ENCODE data around the gene MGST2. TPM values are rescaled to one million over a fixed set of nuclear protein-coding genes. Genes with fewer than 3 reads are reported as not detected.

Gene MGST2
- total RNA-seq, 2 donors from 2014 or later: 24.3 to 35.5 TPM

GRCh38 chr4:139643042-139643895 lies 22.4 kb upstream of the MGST2 start:
- Histone ChIP-seq H3K27me3 (replicated peaks; ENCODE audit: insufficient read depth) (no peaks in the 10 kb centered on the region), H3K4me3 (no peak overlapping the region), H3K36me3 (no peaks in the 10 kb centered on the region), H3K27ac (no peak overlapping the region), H3K9me3 (no peaks in the 10 kb centered on the region), H3K4me1 (ENCODE audit: control insufficient read depth in 1 of 2, low read depth in 2 of 2) (no peaks in the 10 kb centered on the region)
- ATAC-seq (ENCODE audit: insufficient number of reproducible peaks, low FRiP score, low read depth) (no peak), DNase-seq (ENCODE audit: low spot score) (no peak)
- TF ChIP-seq, protein P1, sequence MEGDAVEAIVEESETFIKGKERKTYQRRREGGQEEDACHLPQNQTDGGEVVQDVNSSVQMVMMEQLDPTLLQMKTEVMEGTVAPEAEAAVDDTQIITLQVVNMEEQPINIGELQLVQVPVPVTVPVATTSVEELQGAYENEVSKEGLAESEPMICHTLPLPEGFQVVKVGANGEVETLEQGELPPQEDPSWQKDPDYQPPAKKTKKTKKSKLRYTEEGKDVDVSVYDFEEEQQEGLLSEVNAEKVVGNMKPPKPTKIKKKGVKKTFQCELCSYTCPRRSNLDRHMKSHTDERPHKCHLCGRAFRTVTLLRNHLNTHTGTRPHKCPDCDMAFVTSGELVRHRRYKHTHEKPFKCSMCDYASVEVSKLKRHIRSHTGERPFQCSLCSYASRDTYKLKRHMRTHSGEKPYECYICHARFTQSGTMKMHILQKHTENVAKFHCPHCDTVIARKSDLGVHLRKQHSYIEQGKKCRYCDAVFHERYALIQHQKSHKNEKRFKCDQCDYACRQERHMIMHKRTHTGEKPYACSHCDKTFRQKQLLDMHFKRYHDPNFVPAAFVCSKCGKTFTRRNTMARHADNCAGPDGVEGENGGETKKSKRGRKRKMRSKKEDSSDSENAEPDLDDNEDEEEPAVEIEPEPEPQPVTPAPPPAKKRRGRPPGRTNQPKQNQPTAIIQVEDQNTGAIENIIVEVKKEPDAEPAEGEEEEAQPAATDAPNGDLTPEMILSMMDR (IDR thresholded peaks at IDR 0.05): no peak

- H3K27ac ChIP-seq: no peak overlapping the region
- H3K27me3 ChIP-seq (replicated peaks; ENCODE audit: insufficient read depth): no peaks in the 10 kb centered on the region
- no peak for ATAC-seq (ENCODE audit: insufficient number of reproducible peaks, low FRiP score, low read depth)
- H3K36me3 ChIP-seq: no peaks in the 10 kb centered on the region
- no peaks in the 10 kb centered on the region for H3K4me1 ChIP-seq (ENCODE audit: control insufficient read depth in 1 of 2, low read depth in 2 of 2)
- no peaks in the 10 kb centered on the region for H3K9me3 ChIP-seq
- no peak for DNase-seq (ENCODE audit: low spot score)
- H3K4me3 ChIP-seq: no peak overlapping the region
- TF ChIP-seq, protein P1 (IDR thresholded peaks at IDR 0.05): no peak
Measured at GRCh38 chr4:139645458-139645857, 20.2 kb upstream of the MGST2 start.

- no peaks in the 10 kb centered on the region for H3K36me3 ChIP-seq
- no peak overlapping the region for H3K27ac ChIP-seq
- ATAC-seq (ENCODE audit: insufficient number of reproducible peaks, low FRiP score, low read depth) (no peak), DNase-seq (ENCODE audit: low spot score) (no peak)
- H3K27me3 ChIP-seq (replicated peaks; ENCODE audit: insufficient read depth): no peaks in the 10 kb centered on the region
- TF ChIP-seq, protein P1 (IDR thresholded peaks at IDR 0.05): no peak
- no peaks in the 10 kb centered on the region for H3K4me1 ChIP-seq (ENCODE audit: control insufficient read depth in 1 of 2, low read depth in 2 of 2)
- no peaks in the 10 kb centered on the region for H3K9me3 ChIP-seq
- no peak overlapping the region for H3K4me3 ChIP-seq
Measured at GRCh38 chr4:139647184-139647583, 18.4 kb upstream of the MGST2 start.

DNA sequence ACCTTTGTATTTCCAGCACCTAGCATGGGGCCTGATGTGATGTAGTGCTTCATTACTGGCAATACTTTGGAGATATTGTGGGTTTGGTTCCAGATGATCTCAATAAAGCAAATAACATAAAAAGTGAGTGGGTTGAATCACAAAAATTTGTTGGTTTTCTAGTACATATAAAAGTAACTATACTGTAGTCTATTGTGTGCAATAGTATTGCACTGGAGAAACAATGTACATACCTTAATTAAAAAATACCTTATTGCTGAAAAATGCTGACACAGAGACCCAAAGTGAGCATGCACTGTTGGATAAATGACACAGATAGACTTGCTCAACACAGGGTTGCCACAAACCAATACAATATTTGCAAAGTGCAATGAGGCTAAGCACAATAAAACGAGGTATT lies 17.7 kb upstream of the MGST2 start:
- no peak overlapping the region for H3K4me3 ChIP-seq
- H3K27ac ChIP-seq: no peak overlapping the region
- H3K27me3 ChIP-seq (replicated peaks; ENCODE audit: insufficient read depth): no peaks in the 10 kb centered on the region
- H3K36me3 ChIP-seq: no peaks in the 10 kb centered on the region
- no peaks in the 10 kb centered on the region for H3K4me1 ChIP-seq (ENCODE audit: control insufficient read depth in 1 of 2, low read depth in 2 of 2)
- DNase-seq (ENCODE audit: low spot score) (no peak), ATAC-seq (ENCODE audit: insufficient number of reproducible peaks, low FRiP score, low read depth) (no peak)
- H3K9me3 ChIP-seq: no peaks in the 10 kb centered on the region
- TF ChIP-seq, protein P1 (IDR thresholded peaks at IDR 0.05): no peak

- H3K27me3 ChIP-seq (replicated peaks; ENCODE audit: insufficient read depth): no peaks in the 10 kb centered on the region
- peak overlapping the region; percentile 41 for H3K4me3 ChIP-seq
- H3K36me3 ChIP-seq: no peaks in the 10 kb centered on the region
- no peaks in the 10 kb centered on the region for H3K9me3 ChIP-seq
- ATAC-seq (ENCODE audit: insufficient number of reproducible peaks, low FRiP score, low read depth) (peak; percentile 88), DNase-seq (ENCODE audit: low spot score) (no peak)
- H3K27ac ChIP-seq: no peak overlapping the region
- no peaks in the 10 kb centered on the region for H3K4me1 ChIP-seq (ENCODE audit: control insufficient read depth in 1 of 2, low read depth in 2 of 2)
- TF ChIP-seq, protein P1 (IDR thresholded peaks at IDR 0.05): peak; percentile 92
Measured at GRCh38 chr4:139651282-139652194, 14.1 kb upstream of the MGST2 start.

Data from thoracic aorta (tissue), 2 donors.